Activated CD4-positive, alpha-beta T cell treated with anti-CD3 and anti-CD28 coated beads for 36 hours (primary cell): ENCODE data around the gene SLC24A3. TPM values are rescaled to one million over a fixed set of nuclear protein-coding genes. Genes with fewer than 3 reads are reported as not detected.

ENCODE experiments used
- ATAC-seq: fragments of 200-7000 bp; cut with Tn5 transposase; one replicate; pipeline ENCODE4 v1.10.0; 2021; ENCODE audit warnings: mild to moderate bottlenecking, moderate library complexity
- CTCF ChIA-PET: fragments of 350-600 bp; sonication (Branson Sonifier 250); formaldehyde crosslinking; loops from one replicate; lab custom pipeline; 2021; ENCODE audit warnings: antibody characterized with exemption; lab: Charles Lee
- POLR2A ChIA-PET: fragments of 350-600 bp; sonication (Branson Sonifier 250); formaldehyde crosslinking; loops from one replicate; lab custom pipeline; 2021; ENCODE audit warnings: antibody characterized with exemption, inconsistent platforms; lab: Charles Lee
- DNase-seq: peaks from one replicate; pipeline ENCODE4 v3.0.0-alpha.2; 2020
- H3K27ac Mint-ChIP-seq: one replicate; pipeline ENCODE4 v1.8.0; 2021; ENCODE audit warnings: mixed read lengths
- H3K27me3 Mint-ChIP-seq: one replicate; pipeline ENCODE4 v1.8.0; 2021; ENCODE audit warnings: mixed read lengths
- H3K36me3 Mint-ChIP-seq: one replicate; pipeline ENCODE4 v1.8.0; 2021; ENCODE audit warnings: low read depth, mixed read lengths
- H3K4me1 Mint-ChIP-seq: one replicate; pipeline ENCODE4 v1.8.0; 2021; ENCODE audit warnings: mixed read lengths
- H3K4me3 Mint-ChIP-seq: one replicate; pipeline ENCODE4 v1.8.0; 2021; ENCODE audit warnings: mild to moderate bottlenecking, moderate library complexity, mixed read lengths
- H3K9me3 Mint-ChIP-seq: one replicate; pipeline ENCODE4 v1.8.0; 2021; ENCODE audit warnings: low read depth, mixed read lengths
- intact Hi-C, 2 experiments: fragments of 100-400 bp; cut with DNase I in 1 of 2; cut with micrococcal nuclease in 1 of 2; formaldehyde crosslinking; loops; one replicate each; pipeline versions ENCODE4 v1.14.2 to v1.15.1; 2022 to 2024; cut with DNase I, micrococcal nuclease
- total RNA-seq, 2 experiments: library from RNA; stranded (reverse); gene quantifications; one replicate each; pipeline ENCODE4 v1.2.3, GENCODE V29; 2021

The SLC24A3 gene
- total RNA-seq: not detected

DNA sequence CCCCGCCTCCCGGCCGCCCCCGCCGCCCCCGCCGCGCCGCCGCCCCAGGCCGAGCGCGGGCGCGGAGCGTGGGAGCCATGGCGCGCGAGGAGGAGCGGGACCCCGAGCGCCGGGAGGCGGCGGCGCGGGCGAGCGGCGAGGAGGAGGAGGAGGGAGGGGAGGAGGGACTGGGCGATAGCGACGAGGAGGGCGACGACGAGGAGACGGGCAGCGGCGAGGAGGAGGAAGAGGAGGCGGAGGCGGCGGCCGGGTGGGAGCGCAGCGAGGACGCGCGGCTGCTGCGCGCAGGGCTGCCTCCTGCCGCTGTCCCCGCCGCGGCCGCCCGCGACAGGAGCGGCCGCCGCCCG lies at the start of gene SLC24A3:
Gene SLC24A3 (plus strand): TSS at position 174 of the 347 bp plus-strand sequence.
- H3K4me1 Mint-ChIP-seq: no peaks in the 10 kb centered on the region
- H3K27me3 Mint-ChIP-seq: peaks cover 37% of the 10 kb centered on the region
- ChIA-PET POLR2A (no interaction called here), CTCF (no interaction called here)
- H3K36me3 Mint-ChIP-seq: no peaks in the 10 kb centered on the region
- no peak for DNase-seq
- no peaks in the 10 kb centered on the region for H3K9me3 Mint-ChIP-seq
- peak; percentile 26 for ATAC-seq
- intact Hi-C loops: no loop called here
- no peak within 1 kb of the TSS for H3K4me3 Mint-ChIP-seq
- H3K27ac Mint-ChIP-seq: no peak within 1 kb of the TSS

DNA sequence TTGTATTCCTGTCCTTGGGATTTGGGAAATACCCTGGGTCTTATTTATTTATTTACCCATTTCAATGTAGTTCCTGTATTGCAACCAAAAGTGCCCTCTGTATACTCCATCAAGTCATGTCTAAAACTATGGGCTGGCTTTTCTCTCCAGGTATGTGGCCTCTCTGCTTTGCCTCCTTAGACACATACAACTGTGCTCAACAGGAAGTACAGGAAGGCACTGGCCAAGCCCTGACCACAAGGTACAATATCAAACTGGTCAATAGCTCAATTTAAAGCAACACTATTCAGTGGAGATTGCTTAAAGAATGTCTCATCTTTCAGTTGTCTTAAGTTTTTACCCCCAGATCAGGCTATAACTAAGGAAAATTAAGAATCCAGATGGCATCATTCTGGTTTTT lies 42.3 kb upstream of the SLC24A3 start:
- H3K4me3 Mint-ChIP-seq: no peak overlapping the region
- no peak overlapping the region for H3K27ac Mint-ChIP-seq
- intact Hi-C loops: no loop called here
- CTCF ChIA-PET: no interaction called here
- peaks cover 10% of the 10 kb centered on the region for H3K27me3 Mint-ChIP-seq
- no peaks in the 10 kb centered on the region for H3K4me1 Mint-ChIP-seq
- peaks cover 5% of the 10 kb centered on the region for H3K9me3 Mint-ChIP-seq
- DNase-seq: no peak
- POLR2A ChIA-PET: no interaction called here
- no peak for ATAC-seq
- no peaks in the 10 kb centered on the region for H3K36me3 Mint-ChIP-seq

DNA sequence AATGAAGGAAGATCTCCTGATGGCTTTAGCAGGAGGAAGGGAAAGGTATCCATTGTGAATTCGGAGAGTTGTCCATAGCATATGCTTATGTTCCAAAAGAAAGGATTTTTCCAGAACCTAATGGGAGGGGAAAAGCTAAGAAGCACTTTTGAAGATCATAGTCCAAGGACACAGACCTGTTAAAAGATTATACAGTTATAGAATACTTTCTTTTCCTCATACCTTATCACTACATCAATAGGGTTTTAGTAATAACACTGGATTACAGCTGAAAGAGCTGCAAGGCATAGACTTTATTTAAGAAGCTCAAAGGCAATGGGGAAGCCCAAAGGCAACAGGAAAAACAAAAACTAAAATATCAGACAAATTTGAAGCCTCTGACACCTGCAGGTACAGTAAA lies 39.8 kb upstream of the SLC24A3 start:
- ATAC-seq (no peak), DNase-seq (no peak)
- H3K27ac Mint-ChIP-seq: no peak overlapping the region
- H3K9me3 Mint-ChIP-seq: peaks cover 5% of the 10 kb centered on the region
- no peaks in the 10 kb centered on the region for H3K36me3 Mint-ChIP-seq
- no peaks in the 10 kb centered on the region for H3K4me1 Mint-ChIP-seq
- ChIA-PET POLR2A (no interaction called here), CTCF (no interaction called here)
- intact Hi-C loops: no loop called here
- no peak overlapping the region for H3K4me3 Mint-ChIP-seq
- H3K27me3 Mint-ChIP-seq: peaks cover 14% of the 10 kb centered on the region

DNA sequence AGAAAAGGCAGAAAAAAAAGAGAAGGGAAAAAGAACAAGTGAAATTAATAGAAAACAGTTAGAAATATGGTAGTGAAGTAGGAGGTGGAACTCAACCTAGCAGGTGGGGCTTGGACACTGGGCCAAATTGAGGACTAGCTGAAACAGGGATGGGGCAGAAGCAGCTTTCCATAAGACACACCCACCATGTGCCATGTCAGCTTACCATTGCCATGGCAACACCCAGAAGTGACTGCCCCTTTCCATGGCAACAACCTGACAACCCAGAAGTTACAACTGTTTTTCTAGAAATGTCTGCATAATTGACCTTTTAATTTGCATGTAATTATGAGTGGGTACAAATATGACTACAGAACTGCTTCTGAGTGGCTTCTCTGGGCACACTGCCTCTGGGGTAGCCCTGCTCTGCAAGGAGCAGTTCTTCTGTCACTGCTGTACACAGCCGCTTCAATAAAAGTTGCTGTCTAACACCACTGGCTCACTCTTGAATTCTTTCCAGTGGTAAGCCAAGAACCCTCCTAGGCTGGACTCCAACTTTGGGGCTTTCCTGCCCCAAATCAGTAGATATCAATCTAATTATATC lies 35.9 kb upstream of the SLC24A3 start:
- Mint-ChIP-seq H3K27ac (no peak overlapping the region), H3K4me1 (no peaks in the 10 kb centered on the region), H3K27me3 (peaks cover 9% of the 10 kb centered on the region), H3K9me3 (no peaks in the 10 kb centered on the region), H3K36me3 (no peaks in the 10 kb centered on the region), H3K4me3 (no peak overlapping the region)
- ATAC-seq (no peak), DNase-seq (no peak)
- intact Hi-C loops: no loop called here
- ChIA-PET POLR2A (no interaction called here), CTCF (no interaction called here)

DNA sequence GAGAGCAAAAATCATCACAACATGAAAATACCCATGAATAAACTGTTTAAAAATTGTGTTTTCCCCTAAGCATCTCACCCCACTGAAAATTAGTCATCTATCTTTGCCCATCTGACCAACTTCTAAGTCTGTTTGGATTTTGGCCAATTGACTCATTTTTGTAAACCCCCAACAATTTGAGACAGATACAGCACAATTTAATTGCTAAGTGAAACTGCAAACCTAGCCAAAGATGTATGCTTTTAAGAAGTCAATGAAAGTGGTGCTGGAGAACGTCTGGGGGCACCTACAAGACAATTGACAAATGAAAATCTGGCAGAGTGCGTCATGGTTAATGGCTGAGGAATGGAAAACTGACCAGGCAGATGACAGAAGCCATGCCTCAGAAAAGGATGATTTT lies 30.9 kb upstream of the SLC24A3 start:
- Mint-ChIP-seq H3K4me1 (no peaks in the 10 kb centered on the region), H3K27me3 (peaks cover 4% of the 10 kb centered on the region), H3K4me3 (no peak overlapping the region), H3K36me3 (no peaks in the 10 kb centered on the region), H3K9me3 (no peaks in the 10 kb centered on the region), H3K27ac (no peak overlapping the region)
- DNase-seq (no peak), ATAC-seq (no peak)
- CTCF ChIA-PET: interaction anchor here (1.0 kb wide), 1 partner anchor 480 kb away, joined by 3 read pairs; no protein-coding TSS in a partner anchor
- intact Hi-C loops: no loop called here
- POLR2A ChIA-PET: no interaction called here

DNA sequence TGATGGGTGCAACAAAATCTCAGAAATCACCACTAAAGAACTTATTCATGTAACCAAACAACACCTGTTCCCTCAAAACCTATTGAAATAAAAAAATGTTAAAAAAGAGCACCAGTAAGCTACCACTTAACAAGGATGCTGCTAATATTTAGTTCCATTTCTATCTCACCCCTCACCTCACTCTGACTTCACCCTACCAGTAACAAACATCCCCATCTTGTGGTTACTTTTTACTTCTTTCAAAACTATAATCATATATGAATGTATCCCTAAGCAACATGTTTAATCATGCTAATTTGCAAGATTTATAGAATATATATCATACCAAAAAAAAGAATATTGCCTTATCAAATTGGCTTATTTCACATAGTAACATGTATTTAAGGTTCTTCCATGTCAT lies 27.4 kb upstream of the SLC24A3 start:
- DNase-seq (no peak), ATAC-seq (no peak)
- no peaks in the 10 kb centered on the region for H3K4me1 Mint-ChIP-seq
- no peaks in the 10 kb centered on the region for H3K27me3 Mint-ChIP-seq
- CTCF ChIA-PET: no interaction called here
- intact Hi-C loops: no loop called here
- H3K9me3 Mint-ChIP-seq: peaks cover 2% of the 10 kb centered on the region
- no peak overlapping the region for H3K4me3 Mint-ChIP-seq
- POLR2A ChIA-PET: no interaction called here
- H3K36me3 Mint-ChIP-seq: no peaks in the 10 kb centered on the region
- H3K27ac Mint-ChIP-seq: no peak overlapping the region

DNA sequence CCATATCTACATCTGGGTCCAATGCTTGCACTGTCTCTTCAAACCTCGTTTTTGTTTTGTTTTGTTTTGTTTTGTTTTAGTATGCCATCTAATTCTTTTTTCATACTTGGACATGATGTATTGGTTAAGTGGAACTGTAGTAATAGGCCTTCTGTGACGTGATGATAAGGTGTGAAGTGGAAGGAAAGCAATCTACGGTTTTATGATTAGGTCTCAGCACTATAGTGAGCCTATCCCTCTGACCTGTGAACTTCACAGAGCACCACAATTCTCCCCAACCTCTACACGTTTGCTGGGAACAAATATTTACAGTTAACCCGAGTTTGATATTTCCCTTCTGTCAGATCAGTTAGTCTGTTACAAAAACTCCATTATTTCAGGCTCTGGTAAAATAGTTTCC lies 19.1 kb upstream of the SLC24A3 start:
- peaks cover 2% of the 10 kb centered on the region for H3K9me3 Mint-ChIP-seq
- ChIA-PET POLR2A (no interaction called here), CTCF (no interaction called here)
- DNase-seq (no peak), ATAC-seq (no peak)
- H3K4me1 Mint-ChIP-seq: no peaks in the 10 kb centered on the region
- H3K36me3 Mint-ChIP-seq: no peaks in the 10 kb centered on the region
- intact Hi-C loops: no loop called here
- H3K27me3 Mint-ChIP-seq: no peaks in the 10 kb centered on the region
- no peak overlapping the region for H3K4me3 Mint-ChIP-seq
- H3K27ac Mint-ChIP-seq: no peak overlapping the region

DNA sequence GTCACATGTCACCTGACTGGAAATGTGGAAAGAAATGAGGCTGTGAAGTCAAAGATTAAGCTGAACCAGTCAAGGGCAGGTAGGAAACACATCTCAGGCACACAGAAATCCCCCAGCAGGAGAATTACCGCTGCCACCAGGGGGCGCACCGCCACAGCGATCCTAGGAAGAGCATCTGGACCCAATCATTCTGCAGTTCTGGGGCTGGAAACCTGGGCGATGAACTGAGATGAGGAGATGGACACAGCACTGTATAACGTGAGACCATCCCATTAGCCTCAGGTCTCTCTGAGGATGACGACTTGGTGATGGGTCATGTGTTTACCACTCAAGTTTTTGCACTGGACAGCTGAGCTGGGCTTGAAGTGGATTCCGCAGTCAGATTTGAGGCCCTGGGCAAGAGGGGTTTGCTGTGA lies 6.5 kb upstream of the SLC24A3 start:
- no peaks in the 10 kb centered on the region for H3K36me3 Mint-ChIP-seq
- H3K4me3 Mint-ChIP-seq: no peak overlapping the region
- peaks cover 28% of the 10 kb centered on the region for H3K27me3 Mint-ChIP-seq
- ChIA-PET CTCF (interaction anchor here (0.7 to 4.1 kb wide), 13 partner anchors 10 to 458 kb away, joined by 3 to 31 read pairs (median 4); no protein-coding TSS in a partner anchor), POLR2A (no interaction called here)
- no peaks in the 10 kb centered on the region for H3K4me1 Mint-ChIP-seq
- H3K9me3 Mint-ChIP-seq: no peaks in the 10 kb centered on the region
- H3K27ac Mint-ChIP-seq: no peak overlapping the region
- peak; percentile 57 for ATAC-seq
- DNase-seq: peak; percentile 84
- intact Hi-C loops: loop anchor here (1.0 to 10.0 kb wide), 3 partner anchors 377 to 571 kb away; no protein-coding TSS in a partner anchor

DNA sequence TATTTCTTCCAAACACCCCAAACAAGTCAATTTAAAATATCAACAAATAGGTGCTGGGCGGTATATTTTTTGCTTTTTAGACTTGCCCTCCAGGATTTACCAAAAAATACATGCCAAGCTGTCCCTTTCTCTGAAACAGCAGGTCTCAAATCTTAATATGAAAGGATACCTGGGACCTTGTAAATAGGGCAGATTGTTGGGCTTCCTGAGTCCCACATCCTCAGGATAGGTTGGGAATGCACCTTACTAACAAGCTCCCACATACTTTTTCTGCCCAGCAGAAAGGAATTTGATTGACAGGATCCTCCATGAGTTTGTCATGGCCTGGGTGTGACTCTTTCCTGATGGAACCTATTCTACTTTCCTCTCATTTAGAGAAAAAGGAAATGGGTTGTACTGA lies 4.9 kb upstream of the SLC24A3 start:
- Mint-ChIP-seq H3K27me3 (peaks cover 32% of the 10 kb centered on the region), H3K9me3 (no peaks in the 10 kb centered on the region), H3K4me3 (no peak overlapping the region), H3K36me3 (no peaks in the 10 kb centered on the region), H3K4me1 (no peaks in the 10 kb centered on the region), H3K27ac (no peak overlapping the region)
- POLR2A ChIA-PET: no interaction called here
- CTCF ChIA-PET: interaction anchor here (0.6 to 4.1 kb wide), 8 partner anchors 11 to 454 kb away, joined by 3 to 31 read pairs (median 4); no protein-coding TSS in a partner anchor
- ATAC-seq (no peak), DNase-seq (no peak)
- intact Hi-C loops: loop anchor here in 1 of 2 experiments (10.0 kb wide), 1 partner anchor 573 kb away; no protein-coding TSS in a partner anchor

DNA sequence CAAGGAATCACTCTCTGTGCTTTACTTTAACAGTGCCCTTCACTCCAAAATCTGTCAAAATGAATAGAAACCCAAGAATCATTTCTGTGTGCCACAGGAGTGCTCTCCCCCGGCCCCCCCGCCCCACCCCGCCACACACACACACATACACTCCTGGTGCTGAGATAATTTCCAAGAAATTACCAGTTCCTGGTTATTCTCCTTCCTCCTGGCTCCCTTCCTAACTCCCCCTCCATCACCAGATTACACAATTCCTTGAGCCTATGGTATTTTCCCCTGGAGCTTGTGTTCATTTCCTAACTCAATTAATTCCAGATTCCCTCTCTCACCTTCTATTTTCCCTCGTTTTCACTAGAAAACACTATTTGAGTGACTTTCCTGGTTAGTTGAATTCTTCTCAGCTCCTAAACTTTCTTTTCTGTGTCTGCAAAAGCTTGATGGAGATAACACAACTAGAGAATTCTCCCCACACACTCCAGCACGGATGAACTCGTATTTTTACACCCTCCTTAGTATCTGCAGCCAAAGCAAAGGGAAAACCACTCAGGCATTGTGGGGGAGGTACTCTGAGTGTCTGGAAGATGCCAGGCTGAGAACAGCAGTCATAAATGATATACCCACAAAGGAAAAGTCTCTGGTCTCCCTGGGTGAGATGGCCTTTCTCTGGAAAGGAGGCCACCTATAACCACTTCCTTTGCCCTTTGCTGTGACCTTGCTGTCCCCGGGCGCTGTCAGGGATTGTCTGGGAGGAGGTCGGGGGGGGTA lies 1.9 kb upstream of the SLC24A3 start:
- CTCF ChIA-PET: no interaction called here
- DNase-seq: no peak
- H3K4me1 Mint-ChIP-seq: no peaks in the 10 kb centered on the region
- H3K27me3 Mint-ChIP-seq: peaks cover 41% of the 10 kb centered on the region
- H3K9me3 Mint-ChIP-seq: no peaks in the 10 kb centered on the region
- H3K4me3 Mint-ChIP-seq: no peak overlapping the region
- intact Hi-C loops: no loop called here
- H3K36me3 Mint-ChIP-seq: no peaks in the 10 kb centered on the region
- H3K27ac Mint-ChIP-seq: no peak overlapping the region
- POLR2A ChIA-PET: no interaction called here
- ATAC-seq: no peak

DNA sequence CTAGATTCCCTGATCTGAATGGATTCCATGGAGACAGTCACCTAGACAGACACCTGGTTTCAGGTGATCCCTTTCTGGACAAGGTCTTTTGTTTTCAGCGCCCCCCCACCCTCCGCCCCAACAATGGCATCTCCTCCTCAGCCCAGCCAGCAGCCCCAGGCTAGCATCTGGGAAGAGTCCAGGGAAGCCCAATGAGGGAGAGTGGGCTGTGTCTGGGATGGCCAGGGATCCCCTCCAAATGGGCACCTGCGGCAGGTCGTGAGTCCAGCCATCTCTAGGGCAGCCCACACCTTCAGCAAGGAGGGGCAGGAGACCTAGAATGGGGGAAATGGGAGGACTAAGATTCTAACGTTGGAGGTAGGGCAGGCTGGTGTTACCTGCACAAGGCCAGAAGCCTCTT lies 1.2 kb upstream of the SLC24A3 start:
- POLR2A ChIA-PET: no interaction called here
- intact Hi-C loops: no loop called here
- H3K36me3 Mint-ChIP-seq: no peaks in the 10 kb centered on the region
- CTCF ChIA-PET: no interaction called here
- no peak overlapping the region for H3K4me3 Mint-ChIP-seq
- no peak for ATAC-seq
- no peaks in the 10 kb centered on the region for H3K4me1 Mint-ChIP-seq
- H3K27me3 Mint-ChIP-seq: peaks cover 37% of the 10 kb centered on the region
- no peak for DNase-seq
- H3K9me3 Mint-ChIP-seq: no peaks in the 10 kb centered on the region
- no peak overlapping the region for H3K27ac Mint-ChIP-seq
